ENCODE results near the gene DAP.
A peak's percentile ranks its signal among the peaks of the same experiment; 100 is the strongest.

DAP gene

GRCh38 chr5:10709409-10709808 is 51.6 kb downstream of the DAP start:
- DNase-seq = no peak

GRCh38 chr5:10708189-10708944 is 52.7 kb downstream of the DAP start:
- DNase-seq = no peak

GRCh38 chr5:10707198-10708142 is 53.6 kb downstream of the DAP start:
- no peak for DNase-seq

- DNase-seq = no peak
Observed at GRCh38 chr5:10706326-10706725, 54.7 kb downstream of the DAP start.

- no peak for DNase-seq
Observed at GRCh38 chr5:10705747-10706146, 55.3 kb downstream of the DAP start.

- no peak for DNase-seq
Observed at GRCh38 chr5:10704949-10705621, 55.9 kb downstream of the DAP start.

GRCh38 chr5:10703676-10704075 is 57.4 kb downstream of the DAP start:
- DNase-seq = no peak

- DNase-seq = no peak
Observed at GRCh38 chr5:10702911-10703491, 58.0 kb downstream of the DAP start.

GRCh38 chr5:10702040-10702629 is 58.9 kb downstream of the DAP start:
- DNase-seq = no peak

GRCh38 chr5:10701567-10702039 is 59.4 kb downstream of the DAP start:
- DNase-seq = no peak

- DNase-seq = no peak
Observed at GRCh38 chr5:10700516-10700915, 60.5 kb downstream of the DAP start.

GRCh38 chr5:10699987-10700386 is 61.0 kb downstream of the DAP start:
- DNase-seq = no peak

GRCh38 chr5:10699281-10699874 is 61.7 kb downstream of the DAP start:
- DNase-seq = no peak

- DNase-seq = no peak
Observed at GRCh38 chr5:10695759-10696543, 65.1 kb downstream of the DAP start.

- DNase-seq = peak in 1 of 2 experiments; percentile 54
Observed at GRCh38 chr5:10695055-10695649, 65.9 kb downstream of the DAP start.

GRCh38 chr5:10691826-10692785 is 68.9 kb downstream of the DAP start:
- DNase-seq = no peak

GRCh38 chr5:10690460-10691440 is 70.3 kb downstream of the DAP start:
- no peak for DNase-seq

GRCh38 chr5:10689391-10690081 is 71.5 kb downstream of the DAP start:
- no peak for DNase-seq

All from cerebellar nuclear complex (tissue), 1 donor.